ENCODE results near the gene CYP1A1.
"Not testable (repeated sequence)": the region's sequence is repeated elsewhere in the genome, so short reads cannot be mapped to it uniquely, and the experiment has no call there.

CYP1A1 gene, protein sequence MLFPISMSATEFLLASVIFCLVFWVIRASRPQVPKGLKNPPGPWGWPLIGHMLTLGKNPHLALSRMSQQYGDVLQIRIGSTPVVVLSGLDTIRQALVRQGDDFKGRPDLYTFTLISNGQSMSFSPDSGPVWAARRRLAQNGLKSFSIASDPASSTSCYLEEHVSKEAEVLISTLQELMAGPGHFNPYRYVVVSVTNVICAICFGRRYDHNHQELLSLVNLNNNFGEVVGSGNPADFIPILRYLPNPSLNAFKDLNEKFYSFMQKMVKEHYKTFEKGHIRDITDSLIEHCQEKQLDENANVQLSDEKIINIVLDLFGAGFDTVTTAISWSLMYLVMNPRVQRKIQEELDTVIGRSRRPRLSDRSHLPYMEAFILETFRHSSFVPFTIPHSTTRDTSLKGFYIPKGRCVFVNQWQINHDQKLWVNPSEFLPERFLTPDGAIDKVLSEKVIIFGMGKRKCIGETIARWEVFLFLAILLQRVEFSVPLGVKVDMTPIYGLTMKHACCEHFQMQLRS

DNA sequence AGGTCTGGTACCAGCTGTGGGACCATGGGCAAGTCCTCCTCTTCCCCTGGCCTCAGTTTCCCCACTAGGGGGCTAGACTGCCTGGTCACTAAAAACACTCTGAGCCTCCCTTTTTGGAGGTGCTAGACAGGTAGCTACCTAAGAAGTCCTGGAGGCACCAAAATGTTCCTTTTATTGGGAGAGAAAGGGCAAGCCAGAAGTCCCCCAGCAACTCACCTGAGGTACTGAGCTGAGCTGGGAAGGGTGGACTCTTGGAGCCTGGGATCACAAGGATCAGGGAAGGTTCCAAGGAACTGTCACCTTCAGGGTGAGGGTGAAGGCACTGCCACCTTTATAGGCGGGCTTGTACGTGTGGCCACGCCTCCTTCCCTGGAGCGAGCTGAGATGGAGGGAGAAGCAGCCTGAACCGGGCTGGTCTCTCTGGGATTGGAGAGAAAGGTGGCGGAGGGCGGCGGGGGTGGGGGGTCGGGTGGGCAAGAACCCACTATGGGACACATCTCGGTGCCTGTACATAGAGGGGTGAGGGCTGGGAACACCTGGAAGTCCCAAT, at the start of gene CYP1A1:
CYP1A1 (minus strand) TSS at position 304 of the 550 bp plus-strand sequence. CDS start 2,431 bp downstream, outside the sequence.
- no peak for DNase-seq

DNA sequence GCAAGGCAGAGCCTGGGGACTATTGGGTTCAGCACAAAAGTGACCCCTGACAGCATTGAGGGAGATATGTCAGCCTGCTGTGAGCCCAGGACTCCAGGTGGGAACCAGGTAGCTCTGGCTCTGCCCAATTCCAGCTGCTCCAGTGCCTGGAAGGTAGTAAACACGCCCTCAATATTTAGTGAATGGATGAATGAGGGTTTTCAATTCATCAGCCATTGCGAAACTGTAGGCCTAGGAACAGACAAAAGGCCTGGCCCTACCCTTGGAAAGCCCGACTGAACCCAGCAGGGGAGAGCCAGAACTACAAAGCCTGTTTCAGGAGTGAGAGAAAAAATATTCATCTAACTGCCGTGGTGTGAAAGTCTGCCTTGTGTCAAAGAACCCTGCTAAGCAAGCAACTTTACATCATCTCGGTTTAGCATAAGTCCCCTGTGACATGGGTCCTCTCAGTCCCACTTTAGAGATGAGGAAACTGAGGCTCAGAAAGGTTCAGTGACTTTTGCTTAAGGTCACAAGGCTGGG, 48.5 kb upstream of the CYP1A1 start:
- peak; percentile 32 for DNase-seq

DNA sequence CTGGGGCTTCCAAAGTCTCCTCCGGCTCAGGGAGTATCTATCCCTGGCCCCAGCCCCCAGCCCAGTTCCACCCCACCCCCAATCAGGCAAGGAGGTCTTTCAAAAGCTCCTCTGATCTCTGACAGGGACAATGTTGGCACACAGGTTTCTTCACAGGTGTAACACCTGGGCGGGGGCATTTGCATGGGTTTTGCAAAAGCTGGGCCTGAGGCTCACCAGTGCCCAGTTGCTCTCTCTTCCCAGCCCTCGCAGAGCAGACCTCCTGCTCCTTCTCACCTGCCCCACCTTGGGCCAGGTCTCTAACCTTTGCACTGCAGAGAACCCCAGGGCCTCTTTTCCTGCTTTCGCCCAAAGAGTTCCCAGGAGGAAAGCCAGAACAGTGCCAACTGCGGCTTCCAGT, 48.0 kb upstream of the CYP1A1 start:
- no peak for DNase-seq

DNA sequence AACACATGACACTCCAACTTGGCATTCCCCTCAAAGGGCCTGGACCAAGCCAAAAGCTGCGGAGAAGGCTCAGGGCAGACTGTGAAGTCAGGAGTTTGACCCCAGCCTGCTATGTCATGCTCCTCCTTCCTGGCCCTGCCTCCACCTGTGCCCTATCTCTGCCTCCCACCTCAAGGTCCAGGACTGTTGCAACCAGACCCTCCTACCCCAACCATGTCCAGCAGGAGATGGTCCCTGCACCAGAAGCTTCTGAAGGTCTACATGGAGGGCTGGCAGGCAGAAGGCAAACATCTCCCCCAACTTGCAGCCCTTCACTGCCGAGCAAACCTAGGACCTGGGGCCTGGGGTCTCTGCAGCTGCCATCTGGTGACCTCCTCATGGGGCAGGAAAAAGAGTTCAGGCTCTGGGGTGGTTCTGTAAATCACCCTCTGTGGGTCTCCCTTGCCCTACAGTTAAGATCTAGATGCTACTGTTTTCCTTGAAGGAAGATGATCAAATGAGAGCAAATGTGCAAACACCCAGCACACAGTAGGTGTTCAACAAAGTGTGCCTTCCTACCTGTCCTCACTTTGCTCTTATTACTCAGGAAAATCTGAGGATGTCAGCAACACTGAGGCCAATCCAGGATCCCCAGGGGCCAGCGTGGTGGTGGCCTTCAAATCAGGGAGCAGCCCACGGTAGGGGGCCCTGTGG, 45.0 kb upstream of the CYP1A1 start:
- no peak for DNase-seq

DNA sequence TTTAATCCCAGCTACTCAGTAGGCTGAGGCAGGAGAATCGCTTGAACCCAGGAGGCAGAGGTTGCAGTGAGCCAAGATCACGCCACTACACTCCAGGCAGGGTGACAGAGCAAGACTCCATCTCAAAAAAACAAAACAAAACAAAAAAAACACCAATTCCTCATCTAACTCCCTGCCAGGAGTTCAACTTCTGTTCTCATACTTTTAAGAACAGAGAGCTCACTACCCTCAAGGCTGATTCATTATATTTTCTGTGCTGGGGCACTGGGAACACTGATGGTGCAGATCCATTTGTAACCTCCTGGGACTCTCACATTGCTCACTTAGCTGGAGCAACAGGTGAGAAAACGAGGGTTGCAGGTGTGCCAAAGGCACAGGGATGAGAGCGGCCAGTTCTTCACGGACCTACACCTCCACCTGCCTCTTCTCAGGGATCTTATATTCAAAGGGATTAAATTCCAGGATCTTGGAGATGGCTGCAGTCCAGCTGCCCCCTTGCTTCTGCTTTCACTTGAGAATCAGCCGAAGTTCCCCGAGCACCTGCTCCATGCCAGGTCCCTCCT, 44.2 kb upstream of the CYP1A1 start:
- DNase-seq = no peak

DNA sequence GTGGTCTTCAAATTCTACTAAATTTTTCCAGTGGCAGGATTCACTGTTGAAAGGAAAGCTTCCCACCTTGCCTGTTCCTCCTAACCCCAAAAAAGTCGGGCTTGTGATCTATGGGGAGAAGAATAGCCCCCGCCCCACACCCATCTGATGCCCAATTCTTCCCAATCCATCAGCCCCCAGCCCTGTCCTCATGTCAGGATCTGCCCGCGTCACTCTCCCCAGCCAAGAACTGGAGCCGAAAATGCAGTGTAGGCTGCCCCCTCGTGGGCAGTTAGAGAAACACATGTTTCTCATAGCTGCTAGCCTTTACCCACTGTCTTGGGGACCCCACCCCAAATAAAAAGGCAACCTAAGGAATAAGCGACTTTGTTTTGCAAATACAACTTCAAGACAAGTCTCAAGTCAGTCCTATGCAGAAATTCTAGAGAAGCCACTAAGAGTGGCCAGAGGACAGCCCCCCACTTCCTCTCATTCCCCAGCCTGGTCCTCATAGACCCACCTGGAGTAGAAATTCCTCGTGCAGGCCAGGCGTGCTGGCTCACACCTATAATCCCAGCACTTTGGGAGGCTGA, 43.5 kb upstream of the CYP1A1 start:
- DNase-seq = no peak

DNA sequence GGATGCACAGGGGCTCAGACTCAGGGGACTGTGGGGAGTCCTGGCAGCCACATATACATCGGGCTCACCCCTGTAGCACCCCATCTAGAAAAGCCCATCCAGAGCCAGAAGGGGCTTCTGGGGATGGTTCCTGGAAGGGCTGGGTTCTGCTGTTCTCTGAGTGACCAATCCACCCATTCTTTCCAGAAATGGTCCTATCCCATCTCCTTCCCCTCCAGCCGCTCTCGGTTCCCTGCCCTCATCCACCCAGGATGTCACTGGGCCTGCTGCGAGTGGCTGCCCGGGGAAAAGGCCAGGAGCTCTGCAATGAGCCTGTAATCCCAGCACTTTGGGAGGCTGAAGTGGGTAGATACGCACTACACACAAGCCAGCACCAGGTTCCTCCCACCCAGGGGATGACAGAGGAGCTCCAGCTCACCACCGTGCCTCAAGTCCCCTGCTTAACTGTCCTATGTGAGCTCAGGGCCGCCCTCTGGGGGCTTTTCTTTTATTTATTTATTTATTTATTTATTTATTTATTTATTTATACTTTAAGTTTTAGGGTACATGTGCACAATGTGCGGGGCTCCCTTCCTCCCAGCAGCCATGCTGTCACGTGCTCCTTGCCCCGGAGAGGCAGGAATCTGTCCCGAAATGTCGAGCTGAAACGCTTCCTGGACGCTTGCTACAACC, 42.9 kb upstream of the CYP1A1 start:
- no peak for DNase-seq

DNA sequence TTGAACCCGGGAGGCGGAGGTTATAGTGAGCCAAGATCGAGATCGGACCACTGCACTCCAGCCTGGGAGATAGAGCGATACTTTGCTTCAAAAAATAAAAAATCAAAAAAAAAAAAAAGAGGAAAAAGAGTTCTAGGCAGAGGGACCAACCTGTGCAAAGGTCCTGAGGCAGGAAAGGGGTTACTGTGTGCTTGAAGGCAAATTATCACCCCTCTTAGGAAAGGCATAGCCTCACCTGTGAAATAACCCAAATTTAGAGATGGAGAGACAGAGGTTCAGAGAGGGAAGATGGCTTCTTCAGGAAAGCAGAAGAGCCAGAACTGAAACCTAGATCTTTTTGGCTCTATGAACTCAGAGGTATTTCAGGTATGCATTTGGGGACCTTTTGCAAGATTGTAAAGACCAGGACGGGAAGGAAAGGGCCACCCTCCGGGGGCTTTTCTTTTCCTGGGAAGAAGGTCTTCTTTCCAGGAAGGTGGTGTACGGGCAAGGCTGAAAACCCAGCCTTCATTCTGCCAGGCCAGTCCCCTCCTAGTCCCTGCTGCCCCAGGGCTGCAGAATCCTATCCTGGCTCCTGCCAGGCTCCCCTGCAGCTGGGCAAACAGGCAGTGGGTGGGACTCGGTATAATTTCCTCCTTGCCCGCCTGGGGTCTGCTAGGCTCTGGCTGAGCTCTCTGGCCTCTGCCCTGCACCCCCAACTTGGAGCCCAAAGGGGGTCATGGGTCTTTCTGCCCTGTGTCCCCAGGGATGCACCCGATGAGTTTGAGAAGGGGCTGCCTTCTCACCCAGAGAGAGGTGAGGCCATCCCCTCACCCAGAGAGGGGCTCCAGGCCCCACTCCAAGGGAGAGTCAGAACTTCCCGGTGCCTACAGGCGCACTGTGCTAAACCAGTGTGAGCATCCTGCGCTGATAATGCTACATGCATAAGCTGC, 42.1 kb upstream of the CYP1A1 start:
- no peak for DNase-seq

DNA sequence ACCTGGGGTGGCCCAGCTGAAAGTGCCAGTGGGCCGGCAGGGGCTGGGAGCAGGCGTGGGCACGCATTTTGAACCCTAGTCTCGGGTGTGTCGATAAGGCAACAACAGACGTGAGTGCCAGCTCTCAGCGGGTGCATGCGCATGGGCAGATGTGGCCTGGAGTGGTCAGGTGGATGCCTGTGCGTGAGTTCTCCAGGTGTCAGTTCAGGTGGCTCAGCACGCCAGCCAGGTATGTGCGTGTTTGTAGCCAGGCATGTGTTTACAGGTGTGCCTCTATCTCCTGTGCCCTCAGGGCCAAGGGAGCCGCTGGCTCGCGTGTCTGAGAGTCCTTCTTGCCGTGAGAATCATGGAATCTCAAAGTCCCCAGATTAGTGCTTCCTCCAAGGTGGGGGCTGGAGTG, 38.1 kb upstream of the CYP1A1 start:
- no peak for DNase-seq

DNA sequence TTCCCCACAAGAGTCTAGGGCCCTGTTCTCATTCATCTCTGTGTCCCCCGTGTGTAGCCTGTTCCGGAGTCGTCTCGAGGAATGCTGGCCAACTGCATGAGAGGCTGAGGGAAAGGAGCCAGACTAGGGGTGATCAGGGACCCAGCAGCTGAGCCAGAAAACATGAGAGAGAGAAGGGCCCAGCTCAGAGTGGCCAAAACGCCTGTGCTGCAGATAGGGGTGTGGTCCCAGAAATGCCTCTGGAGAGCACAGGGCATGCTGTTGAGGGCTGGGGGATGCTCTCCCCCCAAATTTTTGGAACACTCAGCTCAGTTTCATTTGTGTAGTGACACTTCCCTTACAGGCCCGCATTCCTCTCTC, 37.4 kb upstream of the CYP1A1 start:
- DNase-seq = no peak

DNA sequence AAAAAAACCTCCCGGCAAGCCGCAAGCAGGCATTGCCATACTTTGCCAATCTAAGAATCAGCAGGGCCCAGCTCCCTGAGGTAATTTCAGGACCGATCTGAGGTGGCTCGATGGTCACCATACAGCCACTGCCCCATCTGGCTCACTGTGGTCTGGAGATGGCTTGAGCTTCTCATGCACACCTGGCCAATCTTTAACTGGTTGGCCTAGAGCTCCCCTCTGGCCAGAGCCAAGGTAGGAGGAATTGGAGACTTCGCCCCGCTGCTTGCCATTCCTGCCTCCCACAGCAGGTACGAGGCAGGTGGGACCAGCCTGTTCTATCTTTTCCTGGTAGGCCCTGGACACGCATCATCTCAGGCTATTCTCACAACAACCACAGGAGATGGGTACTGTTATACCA, 33.4 kb upstream of the CYP1A1 start:
- no peak for DNase-seq

DNA sequence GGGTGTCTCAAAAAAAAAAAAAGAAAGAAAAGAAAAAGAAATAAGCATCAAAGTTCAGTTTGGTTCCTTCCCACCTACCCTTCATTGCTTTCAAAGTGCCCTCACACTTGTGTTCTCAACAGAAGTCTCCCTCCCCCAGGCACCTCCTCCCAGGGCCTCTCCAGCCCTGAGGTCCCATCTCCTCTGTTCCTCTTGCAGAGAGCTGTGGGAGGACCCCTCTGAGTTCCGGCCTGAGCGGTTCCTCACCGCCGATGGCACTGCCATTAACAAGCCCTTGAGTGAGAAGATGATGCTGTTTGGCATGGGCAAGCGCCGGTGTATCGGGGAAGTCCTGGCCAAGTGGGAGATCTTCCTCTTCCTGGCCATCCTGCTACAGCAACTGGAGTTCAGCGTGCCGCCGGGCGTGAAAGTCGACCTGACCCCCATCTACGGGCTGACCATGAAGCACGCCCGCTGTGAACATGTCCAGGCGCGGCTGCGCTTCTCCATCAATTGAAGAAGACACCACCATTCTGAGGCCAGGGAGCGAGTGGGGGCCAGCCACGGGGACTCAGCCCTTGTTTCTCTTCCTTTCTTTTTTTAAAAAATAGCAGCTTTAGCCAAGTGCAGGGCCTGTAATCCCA, 29.4 kb upstream of the CYP1A1 start:
- no peak for DNase-seq

DNA sequence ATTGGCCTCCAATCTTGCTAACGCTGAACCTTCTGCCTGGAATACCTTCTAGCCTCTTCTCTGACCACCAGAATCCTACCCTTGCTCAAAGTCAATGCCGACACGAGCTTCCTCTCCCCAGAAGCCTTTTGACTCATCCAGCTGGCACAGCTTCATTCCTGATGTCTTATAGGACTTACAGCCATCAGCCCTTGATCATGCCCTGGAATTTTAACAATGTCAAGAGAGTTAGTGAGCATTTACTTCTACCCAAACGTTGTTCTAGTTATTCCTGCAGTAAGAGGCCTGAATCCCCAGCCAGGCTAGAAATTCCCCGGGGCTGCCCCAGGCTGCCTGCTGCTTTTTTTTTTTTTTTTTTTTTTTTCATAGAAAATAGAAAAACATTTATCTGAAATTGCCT, 27.2 kb upstream of the CYP1A1 start:
- no peak for DNase-seq

DNA sequence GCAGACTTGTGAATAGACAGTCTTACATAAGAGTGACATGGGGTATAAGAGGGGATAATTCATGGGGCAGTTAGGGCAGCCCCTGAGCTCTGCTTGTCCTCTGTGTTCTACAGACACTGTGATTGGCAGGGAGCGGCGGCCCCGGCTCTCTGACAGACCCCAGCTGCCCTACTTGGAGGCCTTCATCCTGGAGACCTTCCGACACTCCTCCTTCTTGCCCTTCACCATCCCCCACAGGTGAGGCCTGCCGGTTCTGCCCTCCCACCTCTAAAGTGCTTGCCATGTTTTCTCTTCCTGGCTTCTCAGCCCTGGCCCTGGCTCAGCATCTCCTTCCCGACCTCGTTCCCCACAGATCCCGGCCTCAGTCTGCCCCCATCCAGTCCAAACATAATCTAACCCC, 26.7 kb upstream of the CYP1A1 start:
- DNase-seq = no peak

DNA sequence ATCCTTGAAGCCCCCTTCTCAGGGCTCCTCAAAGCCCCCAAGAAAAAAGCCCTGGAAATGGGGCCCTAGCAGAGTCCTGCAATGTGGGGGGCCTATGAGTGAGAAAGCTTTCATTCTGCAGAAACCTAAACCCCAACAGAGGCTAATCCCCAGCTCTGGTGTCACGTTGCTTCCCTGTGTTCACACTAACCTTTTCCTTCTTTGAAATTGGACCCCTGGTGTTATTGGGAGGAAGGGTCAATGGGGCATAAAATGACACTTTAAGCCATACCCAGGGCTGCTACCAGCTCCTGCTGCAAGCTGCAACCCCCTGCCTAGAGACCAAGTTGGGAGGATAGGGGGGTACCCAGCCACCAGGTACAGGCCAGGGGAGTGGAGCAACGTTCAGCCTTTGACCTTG, 25.4 kb upstream of the CYP1A1 start:
- DNase-seq = no peak

DNA sequence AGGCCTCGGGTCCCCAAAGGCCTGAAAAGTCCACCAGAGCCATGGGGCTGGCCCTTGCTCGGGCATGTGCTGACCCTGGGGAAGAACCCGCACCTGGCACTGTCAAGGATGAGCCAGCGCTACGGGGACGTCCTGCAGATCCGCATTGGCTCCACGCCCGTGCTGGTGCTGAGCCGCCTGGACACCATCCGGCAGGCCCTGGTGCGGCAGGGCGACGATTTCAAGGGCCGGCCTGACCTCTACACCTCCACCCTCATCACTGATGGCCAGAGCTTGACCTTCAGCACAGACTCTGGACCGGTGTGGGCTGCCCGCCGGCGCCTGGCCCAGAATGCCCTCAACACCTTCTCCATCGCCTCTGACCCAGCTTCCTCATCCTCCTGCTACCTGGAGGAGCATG, 24.5 kb upstream of the CYP1A1 start:
- DNase-seq = no peak

DNA sequence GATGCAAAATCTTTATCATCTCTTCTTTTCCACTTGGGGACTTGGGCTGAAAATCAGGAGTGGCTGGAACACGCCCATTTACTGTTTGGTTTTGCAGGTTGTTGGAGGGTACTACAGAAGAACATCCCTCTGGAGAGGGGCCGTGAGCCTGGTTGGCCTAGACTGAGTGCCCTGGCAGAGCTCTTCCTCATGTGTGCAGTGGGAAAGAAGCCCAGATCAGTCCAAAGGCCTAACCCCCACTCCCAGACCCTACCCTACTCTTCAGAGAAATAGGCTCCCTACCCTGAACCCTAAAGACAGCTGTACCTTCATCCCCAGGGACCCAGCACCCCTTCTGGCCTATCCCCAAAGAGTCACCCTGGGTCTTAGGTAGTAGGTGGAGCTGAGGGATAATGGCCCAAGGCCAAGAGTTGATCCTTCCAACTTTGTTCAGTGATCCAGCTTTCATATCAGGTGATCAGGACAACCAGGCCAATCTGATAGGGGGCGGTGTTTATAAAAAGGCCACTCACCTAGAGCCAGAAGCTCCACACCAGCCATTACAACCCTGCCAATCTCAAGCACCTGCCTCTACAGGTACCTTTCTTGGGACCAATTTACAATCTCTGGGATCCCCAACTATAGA, 23.1 kb upstream of the CYP1A1 start, which contains the start of gene CYP1A2:
CYP1A2 (plus strand) TSS at position 524 of the 625 bp plus-strand sequence. CDS start 894 bp downstream, outside the sequence.
- DNase-seq = no peak

DNA sequence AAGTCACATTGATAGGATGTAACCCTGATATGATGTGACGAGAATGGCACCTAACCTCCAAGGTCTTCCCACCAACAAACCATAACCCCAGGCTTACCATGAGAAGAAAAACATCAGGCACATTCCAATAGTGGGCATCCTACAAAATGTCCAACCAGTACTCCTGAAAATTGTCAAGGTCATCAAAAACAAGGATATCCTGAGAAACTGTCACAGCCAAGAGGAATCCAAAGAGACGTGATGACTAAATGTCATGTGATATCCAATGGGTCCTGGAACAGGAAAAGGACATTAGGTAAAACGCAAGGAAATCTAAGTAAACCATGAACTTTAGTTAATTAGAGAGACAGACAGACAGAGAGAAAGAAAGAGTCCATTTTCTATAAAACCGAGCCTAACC, 21.1 kb upstream of the CYP1A1 start:
- DNase-seq = no peak

DNA sequence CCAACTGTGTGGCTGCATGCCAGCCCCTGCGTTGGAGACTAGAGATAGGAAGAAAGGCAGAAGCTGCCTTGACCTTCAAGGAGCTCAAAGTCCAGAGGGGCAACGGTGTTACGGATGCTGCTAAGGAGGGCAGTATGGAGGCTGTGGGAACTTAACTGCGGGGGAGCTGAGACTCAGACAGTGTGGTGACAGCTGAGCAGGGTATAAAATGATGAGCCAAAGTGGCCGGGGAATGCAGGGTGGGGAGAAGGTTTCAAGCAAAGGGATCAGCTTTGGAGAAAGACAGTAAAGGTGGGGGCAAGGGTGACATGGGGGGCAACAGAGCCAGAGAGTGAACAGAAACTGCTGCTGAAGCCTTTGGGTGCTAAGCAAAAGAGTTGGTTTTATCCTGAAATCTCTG, 17.1 kb upstream of the CYP1A1 start:
- no peak for DNase-seq

DNA sequence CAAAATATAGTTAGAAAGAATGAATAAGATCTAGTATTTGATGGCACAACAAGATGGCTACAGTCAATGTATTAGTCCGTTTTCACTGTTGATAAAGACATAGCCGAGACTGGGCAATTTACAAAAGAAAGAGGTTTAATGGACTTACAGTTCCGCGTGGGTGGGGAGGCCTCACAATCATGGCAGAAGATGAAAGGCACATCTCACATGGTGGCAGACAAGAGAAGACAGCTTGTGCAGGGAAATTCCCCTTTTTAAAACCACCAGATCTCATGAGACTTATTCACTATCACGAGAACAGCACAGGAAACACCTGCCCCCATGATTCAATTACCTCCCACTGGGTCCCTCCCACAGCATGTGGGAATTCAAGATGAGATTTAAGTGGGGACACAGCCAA, 12.9 kb upstream of the CYP1A1 start:
- DNase-seq = not testable (repeated sequence)

Measured in NCI-H2107 (cell line).